Panc1 (cell line): ENCODE results near the gene C1orf167. TPM values are rescaled to one million over a fixed set of nuclear protein-coding genes. Genes with fewer than 3 reads are reported as not detected.

Experiments
- ATAC-seq: fragments of 200-7000 bp; cut with Tn5 transposase; 2 replicates; pipeline ENCODE4 v1.9.1; 2020; ENCODE audit warnings: mild to moderate bottlenecking, moderate library complexity
- BruUV-seq: library from RNA; stranded (reverse); fragments of 400-500 nt; replicated peaks from 2 replicates; lab custom pipeline; 2021; lab: Mats Ljungman, UMichigan
- CTCF ChIA-PET: fragments of 300-600 bp; sonication (Branson Sonifier 250); formaldehyde crosslinking; loops from one replicate; lab custom pipeline; 2022; ENCODE audit warnings: antibody characterized with exemption; lab: Charles Lee
- POLR2A ChIA-PET: fragments of 300-600 bp; sonication (Branson Sonifier 250); formaldehyde crosslinking; loops from one replicate; lab custom pipeline; 2022; ENCODE audit warnings: antibody characterized with exemption; lab: Charles Lee
- DNase-seq: peaks from one replicate; pipeline ENCODE4 v3.0.0-alpha.2; 2010; ENCODE audit warnings: low read depth, low spot score
- H3K27ac ChIP-seq: 2 replicates; pipeline ENCODE4 v1.5.1; 2011; ENCODE audit warnings: mild to moderate bottlenecking, low read length, inconsistent platforms
- H3K27me3 ChIP-seq: fragments of 200-500 bp; sonication (Bioruptor generic); 2 replicates; pipeline ENCODE4 v1.6.0; 2014; ENCODE audit warnings: low read length, inconsistent platforms; ENCODE audit not compliant: control insufficient read depth, insufficient read depth
- H3K36me3 ChIP-seq: fragments of 200-500 bp; sonication (Bioruptor generic); 2 replicates; pipeline ENCODE4 v1.5.1; 2014; ENCODE audit warnings: inconsistent platforms, mild to moderate bottlenecking, low read length, moderate library complexity; ENCODE audit not compliant: control insufficient read depth, insufficient read depth
- H3K4me1 ChIP-seq: 2 replicates; pipeline ENCODE4 v1.5.1; 2011; ENCODE audit warnings: inconsistent platforms, mild to moderate bottlenecking, low read length, moderate library complexity; ENCODE audit not compliant: control insufficient read depth, insufficient read depth
- H3K4me3 ChIP-seq, 2 experiments: 2 replicates each; pipeline ENCODE4 v1.5.1; 2011 to 2012; ENCODE audit warnings: low read depth in 2 of 2, low read length in 2 of 2, mild to moderate bottlenecking in 2 of 2, inconsistent platforms in 1 of 2, moderate library complexity in 1 of 2
- H3K9me3 ChIP-seq: fragments of 200-500 bp; sonication (Bioruptor generic); 2 replicates; pipeline ENCODE4 v1.5.1; 2014; ENCODE audit warnings: low read depth, mild to moderate bottlenecking, inconsistent platforms, low read length, moderate library complexity; ENCODE audit not compliant: control insufficient read depth, insufficient read depth
- POLR2AphosphoS5 ChIP-seq: IDR thresholded peaks from 2 replicates; pipeline ENCODE4 v1.6.1; 2012; ENCODE audit warnings: mild to moderate bottlenecking, low read depth, low read length, moderate library complexity
- SIN3A ChIP-seq: IDR thresholded peaks from 2 replicates; pipeline ENCODE4 v1.6.1; 2012; ENCODE audit warnings: low read depth, mild to moderate bottlenecking, low read length, moderate library complexity, borderline replicate concordance; ENCODE audit not compliant: insufficient read depth
- TCF7L2 ChIP-seq: IDR thresholded peaks from 2 replicates; pipeline ENCODE4 v1.6.1; 2011; ENCODE audit warnings: mild to moderate bottlenecking, low read depth, low read length, inconsistent platforms
- in situ Hi-C: cut with HindIII; loops from 2 replicates; pipeline ENCODE4 v1.10.0; 2016; ENCODE audit warnings: low sequenced_read_pairs, low pct_unique_long_range_greater_than_20kb
- intact Hi-C: fragments of 100-400 bp; cut with micrococcal nuclease; formaldehyde crosslinking; loops from one replicate; pipeline ENCODE4 v1.10.0; 2022; ENCODE audit not compliant: unreplicated experiment
- total RNA-seq: library from RNA; stranded (reverse); gene quantifications from one replicate; pipeline ENCODE4 v1.2.1, GENCODE V29; 2021; ENCODE audit not compliant: unreplicated experiment
- TF ChIP-seq, protein P1 (sequence below), 2 experiments: IDR thresholded peaks; 2 replicates each; pipeline ENCODE4 v1.6.1; 2011 to 2012; ENCODE audit warnings: low read depth in 2 of 2, control low read depth in 1 of 2, low read length in 1 of 2, mild to moderate bottlenecking in 1 of 2, moderate library complexity in 1 of 2; ENCODE audit not compliant: insufficient read depth in 1 of 2
- TF ChIP-seq, protein P2 (sequence below): fragments of 450-650 bp; IDR thresholded peaks from 2 replicates; pipeline ENCODE4 v1.5.1; 2017; ENCODE audit warnings: mild to moderate bottlenecking

The C1orf167 gene
- total RNA-seq, 1 experiment from 2014 or later = not detected

DNA sequence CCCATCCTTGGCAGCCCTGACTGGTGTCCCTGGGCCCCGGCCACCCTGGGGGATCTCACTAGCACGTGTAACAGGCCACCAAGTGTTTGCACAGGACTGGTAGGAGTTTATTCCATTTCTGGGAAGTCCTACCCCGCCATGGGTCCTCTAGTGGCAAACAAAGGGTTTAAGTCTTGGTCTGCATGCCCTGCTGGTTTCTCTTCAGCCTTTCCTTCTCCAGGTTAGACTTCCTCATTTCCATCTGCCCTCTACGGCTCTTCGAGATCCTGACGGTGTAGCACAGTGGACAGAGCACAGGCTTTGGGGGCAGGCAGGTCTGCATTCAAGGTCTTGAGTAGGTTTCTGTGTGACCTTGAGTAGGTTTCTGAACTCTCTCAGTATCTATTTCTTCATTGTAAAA is 23.2 kb upstream of the C1orf167 start:
- intact Hi-C loops = no loop called here
- in situ Hi-C loops = no loop called here
- BruUV-seq = no TSS peak

DNA sequence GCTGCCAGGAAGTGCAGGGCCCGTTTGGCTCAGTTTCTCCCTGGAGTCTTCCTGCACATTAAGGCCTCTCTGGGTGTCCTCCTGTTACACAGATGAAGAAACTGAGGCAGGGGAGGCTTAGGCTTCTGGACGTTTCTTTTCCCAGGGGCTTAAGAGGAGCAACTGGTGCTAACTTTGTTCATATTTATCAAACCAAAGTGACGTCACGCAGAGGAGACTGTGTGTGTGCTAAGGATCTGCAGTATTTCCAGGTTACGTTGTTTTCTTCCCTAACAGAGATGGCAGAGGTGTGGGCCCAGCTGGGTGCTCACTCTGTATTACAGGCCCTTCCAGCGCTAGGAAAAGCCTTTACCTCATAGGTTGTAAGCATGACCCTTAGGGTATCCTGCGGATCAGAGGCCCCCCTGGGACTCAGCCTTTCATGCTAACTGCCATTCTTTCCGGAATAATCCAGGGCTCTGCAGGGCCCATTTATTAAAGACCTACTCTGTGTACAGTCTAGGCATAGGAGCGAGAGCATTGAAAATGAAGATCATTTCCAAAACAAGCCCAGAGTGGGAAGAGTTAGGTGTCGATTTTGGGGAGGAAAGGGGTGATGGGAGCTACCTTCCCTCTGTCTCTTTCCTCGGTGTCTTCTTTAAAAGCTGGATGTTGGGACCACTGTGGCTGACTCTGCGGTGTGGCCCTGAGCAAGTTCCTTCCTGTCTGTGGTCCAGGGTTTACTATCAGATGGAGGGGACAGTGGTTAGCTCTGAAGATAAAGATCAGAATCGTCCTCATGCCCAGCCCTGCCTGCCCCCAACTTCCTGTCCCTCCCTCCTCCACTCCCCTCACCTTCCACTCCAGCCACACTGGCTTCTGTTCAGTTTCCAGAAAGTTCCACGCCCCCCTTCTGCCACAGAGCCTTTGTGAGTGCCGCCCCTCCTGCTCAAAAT is 21.5 kb upstream of the C1orf167 start:
- Histone ChIP-seq H3K27ac (no peak overlapping the region), H3K36me3 (no peaks in the 10 kb centered on the region; the same call in none of the 2 replicates), H3K27me3 (no peaks in the 10 kb centered on the region), H3K9me3 (no peaks in the 10 kb centered on the region), H3K4me3 (no peak overlapping the region), H3K4me1 (peaks cover 11% of the 10 kb centered on the region)
- ChIA-PET POLR2A (no interaction called here), CTCF (no interaction called here)
- ATAC-seq = no peak
- in situ Hi-C loops (no loop called here), intact Hi-C loops (no loop called here)
- TF ChIP-seq SIN3A = no peak
- TF ChIP-seq POLR2AphosphoS5 = no peak
- BruUV-seq = no TSS peak
- DNase-seq = no peak

More for the DNA sequence above, 23.2 kb upstream of the C1orf167 start:
- CTCF ChIA-PET = no interaction called here
- POLR2A ChIA-PET = no interaction called here
- Histone ChIP-seq H3K27me3 (no peaks in the 10 kb centered on the region), H3K9me3 (no peaks in the 10 kb centered on the region), H3K4me3 (no peak overlapping the region), H3K4me1 (peaks cover 12% of the 10 kb centered on the region), H3K27ac (no peak overlapping the region), H3K36me3 (no peaks in the 10 kb centered on the region; the same call in 1 of the 2 replicates)
- no peak for DNase-seq
- no peak for ATAC-seq
- no peak for TF ChIP-seq POLR2AphosphoS5
- TF ChIP-seq, protein P1, sequence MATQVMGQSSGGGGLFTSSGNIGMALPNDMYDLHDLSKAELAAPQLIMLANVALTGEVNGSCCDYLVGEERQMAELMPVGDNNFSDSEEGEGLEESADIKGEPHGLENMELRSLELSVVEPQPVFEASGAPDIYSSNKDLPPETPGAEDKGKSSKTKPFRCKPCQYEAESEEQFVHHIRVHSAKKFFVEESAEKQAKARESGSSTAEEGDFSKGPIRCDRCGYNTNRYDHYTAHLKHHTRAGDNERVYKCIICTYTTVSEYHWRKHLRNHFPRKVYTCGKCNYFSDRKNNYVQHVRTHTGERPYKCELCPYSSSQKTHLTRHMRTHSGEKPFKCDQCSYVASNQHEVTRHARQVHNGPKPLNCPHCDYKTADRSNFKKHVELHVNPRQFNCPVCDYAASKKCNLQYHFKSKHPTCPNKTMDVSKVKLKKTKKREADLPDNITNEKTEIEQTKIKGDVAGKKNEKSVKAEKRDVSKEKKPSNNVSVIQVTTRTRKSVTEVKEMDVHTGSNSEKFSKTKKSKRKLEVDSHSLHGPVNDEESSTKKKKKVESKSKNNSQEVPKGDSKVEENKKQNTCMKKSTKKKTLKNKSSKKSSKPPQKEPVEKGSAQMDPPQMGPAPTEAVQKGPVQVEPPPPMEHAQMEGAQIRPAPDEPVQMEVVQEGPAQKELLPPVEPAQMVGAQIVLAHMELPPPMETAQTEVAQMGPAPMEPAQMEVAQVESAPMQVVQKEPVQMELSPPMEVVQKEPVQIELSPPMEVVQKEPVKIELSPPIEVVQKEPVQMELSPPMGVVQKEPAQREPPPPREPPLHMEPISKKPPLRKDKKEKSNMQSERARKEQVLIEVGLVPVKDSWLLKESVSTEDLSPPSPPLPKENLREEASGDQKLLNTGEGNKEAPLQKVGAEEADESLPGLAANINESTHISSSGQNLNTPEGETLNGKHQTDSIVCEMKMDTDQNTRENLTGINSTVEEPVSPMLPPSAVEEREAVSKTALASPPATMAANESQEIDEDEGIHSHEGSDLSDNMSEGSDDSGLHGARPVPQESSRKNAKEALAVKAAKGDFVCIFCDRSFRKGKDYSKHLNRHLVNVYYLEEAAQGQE (IDR thresholded peaks at IDR 0.05; ENCODE audit: insufficient read depth in 1 of 2, low read depth in 2 of 2, low read length in 1 of 2) = no peak
- TF ChIP-seq TCF7L2 = no peak
- TF ChIP-seq, protein P2, sequence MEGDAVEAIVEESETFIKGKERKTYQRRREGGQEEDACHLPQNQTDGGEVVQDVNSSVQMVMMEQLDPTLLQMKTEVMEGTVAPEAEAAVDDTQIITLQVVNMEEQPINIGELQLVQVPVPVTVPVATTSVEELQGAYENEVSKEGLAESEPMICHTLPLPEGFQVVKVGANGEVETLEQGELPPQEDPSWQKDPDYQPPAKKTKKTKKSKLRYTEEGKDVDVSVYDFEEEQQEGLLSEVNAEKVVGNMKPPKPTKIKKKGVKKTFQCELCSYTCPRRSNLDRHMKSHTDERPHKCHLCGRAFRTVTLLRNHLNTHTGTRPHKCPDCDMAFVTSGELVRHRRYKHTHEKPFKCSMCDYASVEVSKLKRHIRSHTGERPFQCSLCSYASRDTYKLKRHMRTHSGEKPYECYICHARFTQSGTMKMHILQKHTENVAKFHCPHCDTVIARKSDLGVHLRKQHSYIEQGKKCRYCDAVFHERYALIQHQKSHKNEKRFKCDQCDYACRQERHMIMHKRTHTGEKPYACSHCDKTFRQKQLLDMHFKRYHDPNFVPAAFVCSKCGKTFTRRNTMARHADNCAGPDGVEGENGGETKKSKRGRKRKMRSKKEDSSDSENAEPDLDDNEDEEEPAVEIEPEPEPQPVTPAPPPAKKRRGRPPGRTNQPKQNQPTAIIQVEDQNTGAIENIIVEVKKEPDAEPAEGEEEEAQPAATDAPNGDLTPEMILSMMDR = no peak
- TF ChIP-seq SIN3A = no peak

DNA sequence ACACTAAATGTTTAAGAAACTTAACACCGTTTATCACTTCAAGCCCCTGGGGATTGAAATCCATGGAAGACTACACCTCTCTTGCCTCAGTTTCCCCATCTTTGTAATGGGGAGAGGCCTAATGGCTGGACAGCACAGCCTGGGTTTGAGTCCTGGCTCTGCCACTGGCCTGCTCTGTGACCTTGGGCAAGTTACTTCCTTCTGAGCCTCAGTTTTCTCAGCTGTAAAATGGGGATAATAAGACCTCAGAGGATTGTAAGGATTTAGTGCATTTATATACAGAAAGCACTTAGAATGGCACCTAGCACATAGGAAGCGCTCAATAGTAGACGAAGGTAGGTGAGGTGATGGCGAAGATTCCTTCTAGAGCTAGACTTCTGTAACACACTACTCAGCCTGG is 20.5 kb upstream of the C1orf167 start:
- no peaks in the 10 kb centered on the region for H3K27me3 ChIP-seq
- POLR2A ChIA-PET = no interaction called here
- no peaks in the 10 kb centered on the region for H3K9me3 ChIP-seq
- ATAC-seq (no peak), DNase-seq (no peak)
- BruUV-seq = no TSS peak
- in situ Hi-C loops = no loop called here
- TF ChIP-seq POLR2AphosphoS5 = no peak
- TF ChIP-seq, protein P1 (IDR thresholded peaks at IDR 0.05; ENCODE audit: insufficient read depth in 1 of 2, low read depth in 2 of 2, low read length in 1 of 2) = no peak
- TF ChIP-seq TCF7L2 = no peak
- no peak for TF ChIP-seq SIN3A
- TF ChIP-seq, protein P2 = no peak
- intact Hi-C loops = no loop called here
- peaks cover 9% of the 10 kb centered on the region for H3K4me1 ChIP-seq
- no peaks in the 10 kb centered on the region; the same call in 1 of the 2 replicates for H3K36me3 ChIP-seq
- no peak overlapping the region for H3K27ac ChIP-seq
- CTCF ChIA-PET = no interaction called here
- H3K4me3 ChIP-seq = no peak overlapping the region
